Measurements from ENCODE around the gene YPEL1. TPM values are rescaled to one million over a fixed set of nuclear protein-coding genes. Genes with fewer than 3 reads are reported as not detected.

Gene YPEL1
- total and polyA plus RNA-seq, 7 donors: 0.72 to 21.9 (median 4.6) TPM

DNA sequence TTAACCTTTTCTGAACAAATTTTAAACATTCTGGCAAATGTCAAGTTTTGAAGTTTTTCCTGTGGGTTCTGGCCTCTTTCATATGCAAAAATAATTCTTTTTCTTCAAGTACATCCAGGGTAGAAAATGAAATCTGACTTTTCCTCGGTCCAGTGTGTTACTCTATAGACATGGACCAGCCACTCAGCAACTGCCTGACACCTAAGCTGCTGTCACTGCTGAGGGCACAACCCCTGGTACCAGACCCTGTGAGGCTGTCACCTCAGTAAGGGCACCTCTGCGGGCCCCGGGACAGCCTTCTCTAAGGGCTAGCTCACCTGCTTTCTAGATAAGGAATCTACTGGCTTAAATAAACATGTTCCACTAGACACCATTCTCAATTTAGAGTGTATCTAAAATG, 36.0 kb downstream of the YPEL1 start:
- ATAC-seq (no peak), DNase-seq (no peak)
- no peak overlapping the region for H3K27ac ChIP-seq
- H3K36me3 ChIP-seq (ENCODE audit: insufficient read depth in 1 of 2, low read depth in 1 of 2): peaks cover 0 to 97% of the 10 kb centered on the region in 2 donors
- intact Hi-C loops (cut with DNase I): no loop called here
- 88 to 92% (median 91%) methylated on average over 3 of the region's 3 CpGs for WGBS, 3 donors
- H3K27me3 ChIP-seq (ENCODE audit: insufficient read depth in 3 of 3, low read length in 2 of 3): no peaks in the 10 kb centered on the region
- TF ChIP-seq, protein P1, sequence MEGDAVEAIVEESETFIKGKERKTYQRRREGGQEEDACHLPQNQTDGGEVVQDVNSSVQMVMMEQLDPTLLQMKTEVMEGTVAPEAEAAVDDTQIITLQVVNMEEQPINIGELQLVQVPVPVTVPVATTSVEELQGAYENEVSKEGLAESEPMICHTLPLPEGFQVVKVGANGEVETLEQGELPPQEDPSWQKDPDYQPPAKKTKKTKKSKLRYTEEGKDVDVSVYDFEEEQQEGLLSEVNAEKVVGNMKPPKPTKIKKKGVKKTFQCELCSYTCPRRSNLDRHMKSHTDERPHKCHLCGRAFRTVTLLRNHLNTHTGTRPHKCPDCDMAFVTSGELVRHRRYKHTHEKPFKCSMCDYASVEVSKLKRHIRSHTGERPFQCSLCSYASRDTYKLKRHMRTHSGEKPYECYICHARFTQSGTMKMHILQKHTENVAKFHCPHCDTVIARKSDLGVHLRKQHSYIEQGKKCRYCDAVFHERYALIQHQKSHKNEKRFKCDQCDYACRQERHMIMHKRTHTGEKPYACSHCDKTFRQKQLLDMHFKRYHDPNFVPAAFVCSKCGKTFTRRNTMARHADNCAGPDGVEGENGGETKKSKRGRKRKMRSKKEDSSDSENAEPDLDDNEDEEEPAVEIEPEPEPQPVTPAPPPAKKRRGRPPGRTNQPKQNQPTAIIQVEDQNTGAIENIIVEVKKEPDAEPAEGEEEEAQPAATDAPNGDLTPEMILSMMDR (IDR thresholded peaks at IDR 0.05): no peak
- H3K4me1 ChIP-seq: peaks cover 22% of the 10 kb centered on the region
- no peaks in the 10 kb centered on the region for H3K9me3 ChIP-seq
- no peak overlapping the region for H3K4me3 ChIP-seq

DNA sequence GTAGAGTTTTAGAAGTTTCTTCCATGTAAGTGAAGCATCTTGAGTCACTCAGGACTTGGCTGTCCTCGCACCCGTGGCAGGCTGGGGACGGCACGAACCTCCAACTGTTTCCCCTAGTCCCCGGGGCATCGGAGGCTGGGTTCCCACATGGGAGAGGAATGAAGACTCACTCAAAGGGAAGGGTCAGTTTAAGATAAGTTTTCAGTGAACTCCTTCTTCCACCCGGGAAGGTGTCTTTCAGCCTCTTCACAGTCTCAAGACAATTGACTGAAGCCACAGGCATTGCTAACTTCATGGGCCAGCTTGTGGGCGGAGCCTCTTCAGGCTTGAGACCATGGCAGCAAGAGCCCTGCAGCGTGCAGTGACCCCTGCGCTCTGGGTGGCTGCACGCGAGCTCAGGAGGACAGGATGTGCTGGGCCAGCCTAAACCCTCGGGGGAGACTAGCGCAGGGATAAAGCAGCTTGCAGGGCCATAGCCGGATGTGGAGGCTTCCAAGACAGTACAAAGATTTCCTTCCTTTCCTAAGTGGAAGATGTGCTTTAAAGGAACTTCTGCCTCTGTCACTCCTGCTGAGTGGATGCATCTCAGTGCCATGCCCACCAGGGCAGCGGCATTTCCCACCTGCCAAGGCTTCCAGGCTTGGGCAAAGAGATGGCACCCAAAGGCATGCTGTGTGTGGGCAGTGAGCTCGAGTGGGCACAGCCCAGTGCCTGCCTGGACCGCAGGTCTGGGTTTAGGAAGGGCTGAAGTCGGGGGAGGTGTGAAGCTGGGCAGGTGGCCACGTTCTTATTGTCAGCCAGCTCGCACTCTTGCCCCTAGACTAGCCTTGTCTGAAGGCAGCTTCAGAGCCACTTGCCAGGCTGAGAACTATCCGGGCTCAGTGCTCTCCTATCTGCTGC, 36.9 kb downstream of the YPEL1 start:
- Histone ChIP-seq H3K4me3 (no peak overlapping the region), H3K27ac (peak overlapping the region; percentile 43), H3K4me1 (peaks cover 22% of the 10 kb centered on the region), H3K36me3 (ENCODE audit: insufficient read depth in 1 of 2, low read depth in 1 of 2) (peaks cover 0 to 100% of the 10 kb centered on the region in 2 donors), H3K27me3 (ENCODE audit: insufficient read depth in 3 of 3, low read length in 2 of 3) (no peaks in the 10 kb centered on the region), H3K9me3 (no peaks in the 10 kb centered on the region)
- DNase-seq (peak; percentile 63 to 88), ATAC-seq (peak; percentile 31 to 62 (median 56))
- intact Hi-C loops (cut with DNase I): no loop called here
- TF ChIP-seq, protein P1 (IDR thresholded peaks at IDR 0.05): no peak
- WGBS, 3 donors: 44 to 63% (median 57%) methylated on average over 22 of the region's 22 CpGs

DNA sequence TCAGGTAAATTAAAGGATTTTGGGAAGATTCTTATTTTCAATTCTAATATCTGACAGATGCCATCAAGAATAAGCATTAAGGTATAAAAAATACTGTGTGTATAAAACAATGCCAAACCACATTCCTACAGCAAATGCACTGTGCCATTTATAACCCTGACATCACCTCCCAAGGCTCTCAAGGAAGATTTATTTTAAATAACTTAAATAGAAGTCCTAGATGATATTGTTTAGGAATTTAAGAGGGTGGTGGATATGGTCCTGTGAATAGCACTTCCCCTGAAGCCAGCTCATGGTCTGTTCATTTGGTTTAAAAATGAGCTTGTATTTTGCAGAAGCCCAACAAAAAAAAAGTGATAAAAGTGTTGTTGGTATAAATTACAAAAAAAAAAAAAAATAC, 37.7 kb downstream of the YPEL1 start:
- H3K4me1 ChIP-seq: peaks cover 22% of the 10 kb centered on the region
- intact Hi-C loops (cut with DNase I): no loop called here
- H3K36me3 ChIP-seq (ENCODE audit: insufficient read depth in 1 of 2, low read depth in 1 of 2): peaks cover 0 to 100% of the 10 kb centered on the region in 2 donors
- H3K9me3 ChIP-seq: no peaks in the 10 kb centered on the region
- TF ChIP-seq, protein P1 (IDR thresholded peaks at IDR 0.05): no peak
- H3K27ac ChIP-seq: peak overlapping the region; percentile 53
- no peak overlapping the region for H3K4me3 ChIP-seq
- ATAC-seq: peak in 2 of 4 donors; percentile 42 to 44
- DNase-seq: no peak
- H3K27me3 ChIP-seq (ENCODE audit: insufficient read depth in 3 of 3, low read length in 2 of 3): no peaks in the 10 kb centered on the region

DNA sequence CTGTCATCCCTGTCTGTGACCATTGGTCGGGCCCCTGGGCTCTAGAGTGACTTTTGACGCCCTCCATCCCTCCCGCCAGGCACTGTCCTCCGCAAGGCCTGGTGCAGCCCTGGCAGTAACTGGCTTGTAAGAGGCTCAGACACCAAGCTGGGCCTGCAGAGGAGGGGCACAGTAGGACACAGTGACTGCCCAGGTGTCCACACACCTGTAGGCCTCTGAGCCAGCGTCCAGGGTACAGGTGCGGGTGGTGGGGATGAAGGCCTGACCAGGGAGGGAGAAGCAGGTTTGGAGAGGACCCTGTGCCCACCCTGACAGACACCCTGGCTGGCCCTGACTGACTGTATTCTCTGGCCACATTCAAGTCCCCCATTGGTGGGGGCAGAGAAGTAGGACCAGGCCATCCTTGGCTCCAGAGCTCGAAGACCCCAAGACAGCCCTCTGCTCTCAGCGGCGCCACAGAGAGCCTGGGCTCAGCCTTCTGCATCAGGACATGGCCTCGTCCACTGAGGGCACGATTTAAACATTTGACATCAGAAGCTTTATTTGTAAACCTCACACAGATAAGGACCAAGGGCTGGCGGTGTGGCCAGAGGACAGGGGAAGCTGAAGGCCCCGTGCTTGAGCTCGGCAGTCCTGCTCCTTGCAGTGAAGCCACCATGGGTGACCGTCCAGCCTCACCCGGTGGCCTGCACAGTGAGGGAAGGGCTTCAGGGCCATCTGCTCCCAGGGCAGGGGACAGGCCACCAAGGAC, 38.4 kb downstream of the YPEL1 start:
- Histone ChIP-seq H3K9me3 (no peaks in the 10 kb centered on the region), H3K4me3 (no peak overlapping the region), H3K4me1 (peaks cover 22% of the 10 kb centered on the region), H3K27ac (peak overlapping the region; percentile 53), H3K27me3 (ENCODE audit: insufficient read depth in 3 of 3, low read length in 2 of 3) (no peaks in the 10 kb centered on the region), H3K36me3 (ENCODE audit: insufficient read depth in 1 of 2, low read depth in 1 of 2) (peaks cover 0 to 96% of the 10 kb centered on the region in 2 donors)
- DNase-seq (no peak), ATAC-seq (no peak)
- 95% methylated on average over 16 of the region's 16 CpGs for WGBS, 3 donors
- intact Hi-C loops (cut with DNase I): no loop called here
- TF ChIP-seq, protein P1 (IDR thresholded peaks at IDR 0.05): no peak

All from psoas muscle (tissue), 8 donors.